ENCODE measurements around the gene MSRB3.

MSRB3 gene

DNA sequence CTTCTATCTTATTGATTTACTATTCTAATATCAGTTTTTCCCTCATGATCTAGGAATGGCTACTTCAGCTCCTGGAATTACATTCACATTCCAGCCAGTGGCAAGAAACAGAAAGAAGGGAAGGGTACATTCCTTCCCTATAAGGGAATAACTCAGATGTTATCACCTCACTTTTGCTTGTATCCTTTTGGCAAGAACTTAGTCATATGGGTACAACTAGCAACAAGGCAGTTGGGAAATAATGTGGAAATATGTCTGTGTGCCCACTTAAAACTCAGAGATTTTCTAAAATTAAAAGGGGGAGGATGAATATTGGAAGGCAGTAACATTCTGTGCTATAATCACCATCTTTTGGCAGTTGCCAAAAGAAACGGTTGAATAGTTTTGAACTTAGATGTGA, 85.6 kb downstream of the MSRB3 start:
- no peak overlapping the region for H3K4me3 ChIP-seq (ENCODE audit: low read length)
- H3K27me3 ChIP-seq (ENCODE audit: control insufficient read depth, insufficient read depth, low read length): no peaks in the 10 kb centered on the region
- H3K4me1 ChIP-seq (ENCODE audit: control insufficient read depth, low read depth, low read length): peaks cover 9% of the 10 kb centered on the region
- no peak overlapping the region for H3K9ac ChIP-seq (ENCODE audit: low read length)
- H3K27ac ChIP-seq (ENCODE audit: low read length): no peak overlapping the region
- no peaks in the 10 kb centered on the region for H3K9me3 ChIP-seq (ENCODE audit: control insufficient read depth, low read depth, low read length)
- no peaks in the 10 kb centered on the region for H3K36me3 ChIP-seq (ENCODE audit: control insufficient read depth, low read depth, low read length)

DNA sequence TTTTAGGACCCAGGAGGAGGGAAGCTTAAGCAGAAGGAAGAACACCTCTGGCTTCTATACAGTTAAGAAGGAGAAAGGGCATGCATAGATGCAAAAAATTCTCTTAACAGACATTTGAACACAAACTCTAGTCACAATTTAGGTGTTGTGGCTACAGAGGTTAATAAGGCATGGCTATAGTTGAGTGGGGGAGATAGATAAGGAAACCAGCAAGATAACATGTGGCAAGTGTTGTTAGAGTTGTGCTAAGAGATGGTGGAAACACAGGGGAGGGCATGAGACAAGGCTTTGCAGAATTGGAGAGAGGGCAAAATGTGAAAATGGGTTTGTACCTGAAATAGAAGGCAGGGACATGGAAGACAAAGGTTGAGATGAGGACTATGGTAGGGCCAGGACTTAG, 88.9 kb downstream of the MSRB3 start:
- Histone ChIP-seq H3K36me3 (ENCODE audit: control insufficient read depth, low read depth, low read length) (no peaks in the 10 kb centered on the region), H3K27me3 (ENCODE audit: control insufficient read depth, insufficient read depth, low read length) (no peaks in the 10 kb centered on the region), H3K4me3 (ENCODE audit: low read length) (no peak overlapping the region), H3K9ac (ENCODE audit: low read length) (no peak overlapping the region), H3K27ac (ENCODE audit: low read length) (no peak overlapping the region), H3K4me1 (ENCODE audit: control insufficient read depth, low read depth, low read length) (peaks cover 7% of the 10 kb centered on the region), H3K9me3 (ENCODE audit: control insufficient read depth, low read depth, low read length) (no peaks in the 10 kb centered on the region)

DNA sequence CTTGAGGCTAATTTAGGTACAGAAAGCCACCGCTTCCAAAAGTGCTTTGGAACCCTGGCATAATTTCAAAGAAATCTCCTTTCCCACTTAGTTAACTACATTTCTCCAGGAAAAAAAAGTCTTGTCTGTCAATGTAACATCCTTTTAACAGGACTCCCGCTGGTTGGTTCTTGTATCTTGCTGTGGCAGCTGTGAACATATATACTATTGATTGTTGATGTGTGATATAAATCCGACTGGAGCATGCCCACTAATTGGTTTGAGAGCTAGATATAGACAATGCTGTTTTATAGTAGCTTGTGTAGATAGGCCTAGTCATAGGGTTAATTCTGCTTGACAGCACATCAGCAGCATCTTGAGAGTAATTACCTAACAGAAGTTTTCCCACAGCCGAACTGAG, 89.6 kb downstream of the MSRB3 start:
- H3K27ac ChIP-seq (ENCODE audit: low read length): no peak overlapping the region
- no peaks in the 10 kb centered on the region for H3K9me3 ChIP-seq (ENCODE audit: control insufficient read depth, low read depth, low read length)
- peaks cover under 1% of the 10 kb centered on the region for H3K4me1 ChIP-seq (ENCODE audit: control insufficient read depth, low read depth, low read length)
- H3K9ac ChIP-seq (ENCODE audit: low read length): no peak overlapping the region
- H3K4me3 ChIP-seq (ENCODE audit: low read length): no peak overlapping the region
- H3K27me3 ChIP-seq (ENCODE audit: control insufficient read depth, insufficient read depth, low read length): no peaks in the 10 kb centered on the region
- no peaks in the 10 kb centered on the region for H3K36me3 ChIP-seq (ENCODE audit: control insufficient read depth, low read depth, low read length)

DNA sequence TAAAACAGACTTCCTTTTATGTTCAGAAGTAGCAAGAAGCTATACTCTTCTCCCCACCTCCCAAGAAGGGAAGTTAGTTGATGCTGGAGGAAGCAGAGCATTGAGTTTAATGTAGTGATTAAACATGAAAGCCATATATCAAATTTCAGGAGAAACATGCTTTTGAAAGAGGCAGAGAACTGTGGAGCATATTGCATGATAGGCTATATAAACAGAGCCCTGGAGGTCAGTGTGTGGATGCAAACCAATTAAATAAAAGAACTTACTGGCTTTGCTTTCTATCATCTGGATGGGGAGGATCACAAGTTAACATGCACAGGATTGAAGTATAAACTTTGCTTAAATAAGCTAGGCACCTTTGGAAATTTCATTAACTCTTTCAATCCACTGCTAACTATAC, 94.1 kb downstream of the MSRB3 start:
- Histone ChIP-seq H3K4me1 (ENCODE audit: control insufficient read depth, low read depth, low read length) (no peaks in the 10 kb centered on the region), H3K36me3 (ENCODE audit: control insufficient read depth, low read depth, low read length) (no peaks in the 10 kb centered on the region), H3K9ac (ENCODE audit: low read length) (no peak overlapping the region), H3K27ac (ENCODE audit: low read length) (no peak overlapping the region), H3K4me3 (ENCODE audit: low read length) (no peak overlapping the region), H3K9me3 (ENCODE audit: control insufficient read depth, low read depth, low read length) (no peaks in the 10 kb centered on the region), H3K27me3 (ENCODE audit: control insufficient read depth, insufficient read depth, low read length) (no peaks in the 10 kb centered on the region)

DNA sequence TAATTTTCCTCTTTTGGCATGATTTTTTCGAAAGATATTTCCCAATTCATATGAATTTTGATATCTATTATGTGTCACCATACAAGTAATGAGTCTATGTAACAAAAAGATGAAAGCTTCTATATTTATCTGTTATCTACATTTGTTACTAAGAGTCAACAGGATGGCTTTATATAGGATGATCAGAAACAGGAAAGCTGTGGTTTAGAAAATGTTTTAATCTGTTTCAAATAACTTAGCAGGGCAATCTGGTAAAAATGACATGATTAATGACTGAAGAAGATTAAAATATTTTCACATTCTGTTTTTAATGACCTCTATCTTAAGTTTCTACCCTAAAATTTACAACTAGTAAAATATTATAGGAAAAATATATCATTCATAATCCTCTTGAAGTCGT, 105.8 kb downstream of the MSRB3 start:
- H3K9me3 ChIP-seq (ENCODE audit: control insufficient read depth, low read depth, low read length): no peaks in the 10 kb centered on the region

DNA sequence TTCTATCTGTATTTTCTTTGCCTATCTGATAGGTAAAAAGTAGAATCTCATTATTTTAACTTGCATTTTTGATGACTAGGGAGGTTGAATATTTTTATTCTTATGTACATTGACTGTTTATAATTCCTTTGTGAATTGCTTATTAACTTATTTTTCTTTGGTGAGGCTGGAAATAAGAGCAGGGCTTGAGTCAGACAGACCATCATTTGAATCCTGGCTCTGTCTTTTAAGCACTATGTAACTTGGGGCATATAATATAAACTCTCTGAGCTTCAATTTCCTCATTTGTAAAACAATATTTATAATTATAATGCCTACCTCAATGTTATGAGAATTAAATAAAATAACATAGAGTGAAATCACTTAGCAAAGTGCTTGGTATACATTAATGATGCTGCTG, 108.9 kb downstream of the MSRB3 start:
- no peak overlapping the region for H3K4me3 ChIP-seq (ENCODE audit: low read length)
- no peak overlapping the region for H3K9ac ChIP-seq (ENCODE audit: low read length)
- no peaks in the 10 kb centered on the region for H3K36me3 ChIP-seq (ENCODE audit: control insufficient read depth, low read depth, low read length)
- H3K4me1 ChIP-seq (ENCODE audit: control insufficient read depth, low read depth, low read length): no peaks in the 10 kb centered on the region
- H3K27me3 ChIP-seq (ENCODE audit: control insufficient read depth, insufficient read depth, low read length): no peaks in the 10 kb centered on the region
- H3K27ac ChIP-seq (ENCODE audit: low read length): no peak overlapping the region
- H3K9me3 ChIP-seq (ENCODE audit: control insufficient read depth, low read depth, low read length): no peaks in the 10 kb centered on the region

More for the DNA sequence above, 105.8 kb downstream of the MSRB3 start:
- no peak overlapping the region for H3K4me3 ChIP-seq (ENCODE audit: low read length)
- H3K27ac ChIP-seq (ENCODE audit: low read length): no peak overlapping the region
- H3K9ac ChIP-seq (ENCODE audit: low read length): no peak overlapping the region
- H3K27me3 ChIP-seq (ENCODE audit: control insufficient read depth, insufficient read depth, low read length): no peaks in the 10 kb centered on the region
- H3K36me3 ChIP-seq (ENCODE audit: control insufficient read depth, low read depth, low read length): no peaks in the 10 kb centered on the region
- H3K4me1 ChIP-seq (ENCODE audit: control insufficient read depth, low read depth, low read length): no peaks in the 10 kb centered on the region

DNA sequence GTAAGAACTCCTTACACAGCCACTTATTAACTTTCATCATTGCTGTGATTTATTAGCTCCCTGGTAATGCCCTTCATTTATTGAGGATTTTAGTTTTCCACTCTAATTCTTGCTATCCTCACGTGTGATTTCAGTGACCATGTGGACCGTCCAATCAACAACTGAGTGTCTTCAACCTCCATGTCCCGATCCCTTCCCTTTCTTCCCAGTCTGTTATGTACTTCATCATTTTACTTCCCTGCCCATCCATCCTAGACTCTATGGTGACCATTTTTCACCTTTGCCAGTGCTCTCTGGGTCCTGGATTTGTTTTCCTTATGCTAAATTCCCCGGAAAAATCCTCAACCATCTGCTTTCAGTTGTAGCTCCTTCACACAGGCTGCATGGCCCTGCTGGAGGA, 111.0 kb downstream of the MSRB3 start:
- Histone ChIP-seq H3K9me3 (ENCODE audit: control insufficient read depth, low read depth, low read length) (peaks cover 1% of the 10 kb centered on the region), H3K36me3 (ENCODE audit: control insufficient read depth, low read depth, low read length) (no peaks in the 10 kb centered on the region), H3K27ac (ENCODE audit: low read length) (no peak overlapping the region), H3K4me3 (ENCODE audit: low read length) (no peak overlapping the region), H3K27me3 (ENCODE audit: control insufficient read depth, insufficient read depth, low read length) (no peaks in the 10 kb centered on the region), H3K4me1 (ENCODE audit: control insufficient read depth, low read depth, low read length) (no peaks in the 10 kb centered on the region), H3K9ac (ENCODE audit: low read length) (no peak overlapping the region)

DNA sequence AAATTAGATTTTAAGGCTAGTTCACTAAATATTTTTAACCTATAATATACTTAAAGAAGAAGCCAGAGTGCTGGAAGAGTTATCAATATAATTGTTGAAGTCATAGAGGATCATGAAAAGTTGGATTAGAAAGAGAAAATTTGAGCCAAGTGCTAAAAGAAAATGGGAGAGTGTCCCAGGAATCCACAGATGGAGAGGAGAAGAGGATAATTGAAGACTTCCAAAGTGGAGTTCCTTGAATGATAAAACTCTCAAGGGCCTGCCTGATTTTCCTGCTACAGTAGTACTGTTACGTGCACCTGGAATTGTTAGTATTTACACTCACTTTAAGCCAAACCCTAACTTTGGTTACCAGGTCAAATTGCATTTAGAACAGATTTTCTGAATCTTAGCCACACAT, 113.2 kb downstream of the MSRB3 start:
- no peaks in the 10 kb centered on the region for H3K4me1 ChIP-seq (ENCODE audit: control insufficient read depth, low read depth, low read length)
- H3K9me3 ChIP-seq (ENCODE audit: control insufficient read depth, low read depth, low read length): peaks cover 6% of the 10 kb centered on the region
- no peak overlapping the region for H3K27ac ChIP-seq (ENCODE audit: low read length)
- no peaks in the 10 kb centered on the region for H3K36me3 ChIP-seq (ENCODE audit: control insufficient read depth, low read depth, low read length)
- no peak overlapping the region for H3K9ac ChIP-seq (ENCODE audit: low read length)
- H3K27me3 ChIP-seq (ENCODE audit: control insufficient read depth, insufficient read depth, low read length): no peaks in the 10 kb centered on the region
- H3K4me3 ChIP-seq (ENCODE audit: low read length): no peak overlapping the region

DNA sequence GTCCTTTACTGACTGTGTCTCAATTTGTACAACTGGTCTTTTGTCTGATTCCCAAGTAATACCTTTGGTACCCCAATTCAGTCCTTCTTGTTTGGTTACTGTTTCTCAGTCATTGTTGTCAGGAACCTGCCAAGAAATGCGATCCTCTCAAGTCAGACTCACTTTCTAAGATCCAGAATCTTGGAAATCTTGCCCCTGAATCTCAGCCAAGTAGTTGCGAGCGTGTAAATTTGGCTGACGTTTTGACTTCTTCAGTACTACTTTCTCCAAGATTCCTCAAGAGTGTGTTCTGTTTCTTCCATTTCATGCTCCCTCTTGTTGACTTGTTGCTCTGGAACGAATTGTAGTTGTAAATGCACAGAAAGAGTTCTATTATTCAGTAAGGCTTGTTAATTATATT, 114.0 kb downstream of the MSRB3 start:
- no peak overlapping the region for H3K4me3 ChIP-seq (ENCODE audit: low read length)
- no peak overlapping the region for H3K27ac ChIP-seq (ENCODE audit: low read length)
- no peak overlapping the region for H3K9ac ChIP-seq (ENCODE audit: low read length)
- H3K9me3 ChIP-seq (ENCODE audit: control insufficient read depth, low read depth, low read length): peaks cover 6% of the 10 kb centered on the region
- no peaks in the 10 kb centered on the region for H3K27me3 ChIP-seq (ENCODE audit: control insufficient read depth, insufficient read depth, low read length)
- no peaks in the 10 kb centered on the region for H3K36me3 ChIP-seq (ENCODE audit: control insufficient read depth, low read depth, low read length)
- no peaks in the 10 kb centered on the region for H3K4me1 ChIP-seq (ENCODE audit: control insufficient read depth, low read depth, low read length)

DNA sequence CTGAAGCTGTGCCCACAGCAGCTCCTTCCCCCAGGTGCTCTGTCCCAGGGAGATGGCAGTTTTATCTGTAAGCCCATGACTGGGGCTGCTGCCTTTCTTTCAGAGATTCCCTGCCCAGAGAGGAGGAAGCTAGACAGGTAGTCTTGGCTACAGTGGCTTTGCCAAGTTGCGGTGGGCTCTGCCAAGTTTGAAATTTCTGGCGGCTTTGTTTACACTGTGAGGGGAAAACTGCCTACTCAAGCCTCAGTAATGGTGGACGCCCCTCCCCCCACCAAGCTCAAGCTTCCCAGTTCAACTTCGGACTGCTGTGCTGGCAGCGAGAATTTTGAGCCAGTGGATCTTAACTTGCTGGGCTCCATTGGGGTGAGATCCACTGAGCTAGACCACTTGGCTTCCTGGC, 124.7 kb downstream of the MSRB3 start:
- Histone ChIP-seq H3K27ac (ENCODE audit: low read length) (no peak overlapping the region), H3K4me3 (ENCODE audit: low read length) (no peak overlapping the region), H3K36me3 (ENCODE audit: control insufficient read depth, low read depth, low read length) (no peaks in the 10 kb centered on the region), H3K9ac (ENCODE audit: low read length) (no peak overlapping the region), H3K4me1 (ENCODE audit: control insufficient read depth, low read depth, low read length) (no peaks in the 10 kb centered on the region), H3K27me3 (ENCODE audit: control insufficient read depth, insufficient read depth, low read length) (no peaks in the 10 kb centered on the region), H3K9me3 (ENCODE audit: control insufficient read depth, low read depth, low read length) (no peaks in the 10 kb centered on the region)

DNA sequence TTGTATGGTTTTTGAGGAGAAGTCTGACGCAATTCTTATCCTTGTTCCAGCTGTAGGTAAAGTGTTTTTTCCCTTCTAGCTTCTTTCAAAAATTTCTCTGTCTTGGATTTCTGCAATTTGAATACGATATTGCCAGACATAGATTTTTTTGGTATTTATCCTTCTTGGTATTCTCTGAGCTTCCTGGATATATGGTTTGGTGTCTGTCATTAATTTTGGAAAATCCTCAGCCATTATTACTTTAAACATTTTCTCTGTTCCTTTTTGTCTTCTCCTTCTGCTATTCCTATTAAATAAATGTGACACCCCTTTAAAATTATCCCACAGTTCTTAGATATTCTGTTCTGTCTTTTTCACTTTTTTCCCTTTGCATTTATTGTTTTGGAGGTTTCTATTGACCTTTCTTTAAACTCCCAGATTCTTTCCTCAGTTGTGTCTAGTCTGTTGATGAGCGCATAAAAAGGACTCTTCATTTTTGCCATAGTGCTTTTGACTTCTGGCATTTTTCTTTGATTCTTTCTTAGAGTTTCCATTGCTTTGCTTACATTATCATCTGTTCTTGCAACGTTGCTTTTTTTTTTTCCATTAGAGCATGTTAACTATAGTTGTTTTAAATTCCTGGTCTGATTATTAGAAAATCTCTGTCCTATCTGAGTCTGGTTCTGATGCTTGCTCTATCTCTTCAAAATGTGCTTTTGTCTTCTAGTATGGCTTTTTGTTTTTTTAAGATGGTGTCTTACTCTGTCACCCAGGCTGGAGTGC, 129.1 kb downstream of the MSRB3 start:
- H3K36me3 ChIP-seq (ENCODE audit: control insufficient read depth, low read depth, low read length): no peaks in the 10 kb centered on the region
- H3K4me1 ChIP-seq (ENCODE audit: control insufficient read depth, low read depth, low read length): no peaks in the 10 kb centered on the region
- no peaks in the 10 kb centered on the region for H3K27me3 ChIP-seq (ENCODE audit: control insufficient read depth, insufficient read depth, low read length)
- no peak overlapping the region for H3K27ac ChIP-seq (ENCODE audit: low read length)
- H3K9me3 ChIP-seq (ENCODE audit: control insufficient read depth, low read depth, low read length): no peaks in the 10 kb centered on the region
- H3K9ac ChIP-seq (ENCODE audit: low read length): no peak overlapping the region
- H3K4me3 ChIP-seq (ENCODE audit: low read length): no peak overlapping the region

DNA sequence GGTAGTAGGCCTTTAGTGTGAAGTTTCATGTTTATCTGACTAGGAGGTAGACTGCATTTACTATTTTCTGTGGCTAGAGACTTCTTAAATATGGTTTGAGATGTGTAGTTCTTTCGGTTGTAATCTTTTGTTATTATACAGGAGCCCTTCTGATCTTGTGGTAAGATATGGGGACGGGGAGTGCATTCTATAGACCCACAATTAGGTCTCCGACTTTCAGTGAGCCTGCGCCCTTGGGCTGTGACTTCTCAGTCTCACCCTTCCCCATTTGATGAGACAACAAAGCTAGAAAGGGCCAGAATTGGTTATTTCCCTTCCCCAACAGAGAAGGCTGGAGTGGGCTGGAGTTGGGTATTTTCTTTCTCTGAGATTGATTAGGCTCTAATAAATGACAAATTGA, 130.0 kb downstream of the MSRB3 start:
- Histone ChIP-seq H3K36me3 (ENCODE audit: control insufficient read depth, low read depth, low read length) (no peaks in the 10 kb centered on the region), H3K4me1 (ENCODE audit: control insufficient read depth, low read depth, low read length) (no peaks in the 10 kb centered on the region), H3K9me3 (ENCODE audit: control insufficient read depth, low read depth, low read length) (no peaks in the 10 kb centered on the region), H3K4me3 (ENCODE audit: low read length) (no peak overlapping the region), H3K9ac (ENCODE audit: low read length) (no peak overlapping the region), H3K27me3 (ENCODE audit: control insufficient read depth, insufficient read depth, low read length) (no peaks in the 10 kb centered on the region), H3K27ac (ENCODE audit: low read length) (no peak overlapping the region)
